ENCODE results near the gene FAM107B. TPM values are rescaled to one million over a fixed set of nuclear protein-coding genes. Genes with fewer than 3 reads are reported as not detected.

The FAM107B gene
- total and polyA plus RNA-seq, 2 of the 8 experiments (the other 6 are each of a cell fraction or from before 2014, with no cell fraction given), result 7.5 to 28.1 TPM

DNA sequence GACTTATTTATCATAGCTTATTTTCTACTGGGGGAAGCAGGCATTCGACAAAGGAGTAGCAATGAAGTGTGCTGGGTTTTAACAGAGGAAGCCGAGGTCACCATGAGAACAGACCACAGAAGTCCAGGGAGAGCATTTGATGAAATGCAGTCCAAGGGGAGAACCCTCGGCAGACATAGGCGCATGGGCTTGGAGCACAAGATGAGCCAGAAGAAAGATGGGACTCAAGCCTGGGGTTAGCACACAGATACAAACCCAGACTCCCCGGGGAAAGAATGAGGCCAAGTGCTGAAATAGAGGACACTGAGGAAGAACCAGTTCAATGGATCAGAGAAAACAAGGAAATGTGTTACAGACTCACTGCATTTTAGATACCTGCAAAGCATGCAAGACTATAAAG lies 209.5 kb downstream of the FAM107B start:
- Histone ChIP-seq H2AK5ac (ENCODE audit: low read depth, low read length) (no peak overlapping the region; the same call in 1 of the 2 replicates), H2BK5ac (ENCODE audit: low read depth, low read length) (no peak overlapping the region), H3K18ac (ENCODE audit: extremely low read depth, low read length) (no peak overlapping the region), H2AFZ (ENCODE audit: low read length) (no peak overlapping the region), H3K4me3 (ENCODE audit: extremely low read depth in 1 of 4, insufficient read depth in 2 of 4, low read depth in 3 of 4, low read length in 4 of 4) (no peak overlapping the region), H3K4ac (replicated peaks; ENCODE audit: insufficient read length, low read depth, low read length) (no peak overlapping the region), H4K20me1 (replicated peaks in 1 of 2; ENCODE audit: control insufficient read depth in 1 of 2, insufficient read depth in 2 of 2, low read length in 2 of 2) (peaks cover 0 to 6% of the 10 kb centered on the region in 2 experiments), H3K23ac (ENCODE audit: insufficient read length) (no peak overlapping the region), H3K56ac (replicated peaks; ENCODE audit: insufficient read length, low read depth, low read length) (no peak overlapping the region), H3K4me2 (ENCODE audit: insufficient read depth in 1 of 2, low read depth in 2 of 2, low read length in 2 of 2) (no peak overlapping the region), H3K27me3 (replicated peaks in 1 of 4; ENCODE audit: control insufficient read depth in 3 of 4, extremely low read depth in 1 of 4, insufficient read depth in 3 of 4, low read length in 3 of 4) (no peaks in the 10 kb centered on the region), H4K8ac (ENCODE audit: extremely low read depth, insufficient read depth, low read length) (no peak overlapping the region), H2BK120ac (replicated peaks; ENCODE audit: low read depth, low read length) (peak overlapping the region; percentile 35), H3K79me2 (ENCODE audit: control insufficient read depth in 1 of 2, insufficient read depth in 2 of 2, low read length in 2 of 2) (no peaks in the 10 kb centered on the region; a peak in 2 of 4 replicates), H2BK20ac (ENCODE audit: low read length) (no peak overlapping the region), H3K27ac (ENCODE audit: low read depth, low read length) (no peak overlapping the region), H4K5ac (ENCODE audit: insufficient read length, low read depth, low read length) (no peak overlapping the region), H4K91ac (replicated peaks; ENCODE audit: insufficient read length, low read length) (no peak overlapping the region), H3K4me1 (replicated peaks in 1 of 4; ENCODE audit: control insufficient read depth in 3 of 4, insufficient read depth in 4 of 4, low read length in 3 of 4) (peaks cover 0 to 5% (median 0%) of the 10 kb centered on the region in 4 experiments; a peak in 2 of 7 replicates), H3K14ac (ENCODE audit: insufficient read length) (no peak overlapping the region), H2BK15ac (ENCODE audit: low read length) (no peak overlapping the region), H3K9me3 (ENCODE audit: insufficient read depth in 2 of 2, low read depth in 1 of 2, low read length in 1 of 2) (peaks cover 5 to 7% of the 10 kb centered on the region in 2 experiments; a peak in 1 of 4 replicates), H3K9ac (replicated peaks in 1 of 4; ENCODE audit: extremely low read depth in 1 of 4, low read depth in 3 of 4, low read length in 3 of 4) (no peak overlapping the region), H3K23me2 (ENCODE audit: low read depth, low read length) (no peaks in the 10 kb centered on the region), H3K36me3 (ENCODE audit: control insufficient read depth in 2 of 4, insufficient read depth in 4 of 4, low read length in 3 of 4) (no peaks in the 10 kb centered on the region), H2BK12ac (ENCODE audit: low read depth, low read length) (no peak overlapping the region), H3K79me1 (ENCODE audit: low read depth, low read length) (no peaks in the 10 kb centered on the region)
- DNase-seq (ENCODE audit: low read depth in 1 of 2, low spot score in 2 of 2) (no peak), FAIRE-seq (no peak)
- ChIA-PET POLR2A (ENCODE audit: partially characterized antibody) (no interaction called here), CTCF (ENCODE audit: partially characterized antibody) (interaction anchor here (10.4 kb wide), 1 partner anchor 23 kb away, joined by 156 read pairs; no protein-coding TSS in a partner anchor)
- WGBS, 2 experiments (ENCODE audit: extremely low coverage in 1 of 2, insufficient coverage in 1 of 2, insufficient read length in 1 of 2, insufficient replicate concordance in 2 of 2, low coverage in 1 of 2, low lambda C conversion rate in 2 of 2, missing lambda C conversion rate in 1 of 2), result 87% methylated on average over 5 of the region's 5 CpGs; no CpG with 5 or more reads in 1 of the 2 experiments
- TF ChIP-seq CHD1 (IDR thresholded peaks at IDR 0.05; ENCODE audit: low read depth, low read length), result no peak
- no peak for TF ChIP-seq POLR2AphosphoS5 (IDR thresholded peaks at IDR 0.05; ENCODE audit: low read depth, low read length)
- no peak for TF ChIP-seq JUND (IDR thresholded peaks at IDR 0.05; ENCODE audit: low read length)
- TF ChIP-seq SRF (IDR thresholded peaks at IDR 0.05; ENCODE audit: low read depth, low read length), result no peak
- TF ChIP-seq MAFK (IDR thresholded peaks at IDR 0.05; ENCODE audit: low read depth, low read length), result no peak
- TF ChIP-seq EZH2 (IDR thresholded peaks at IDR 0.05; ENCODE audit: low read depth, low read length, severe bottlenecking), result no peak
- TF ChIP-seq SP1 (IDR thresholded peaks at IDR 0.05; ENCODE audit: low read depth, low read length), result no peak

Data from H1 (cell line).